ENCODE data around the gene ZBTB12. TPM values are rescaled to one million over a fixed set of nuclear protein-coding genes. Genes with fewer than 3 reads are reported as not detected.

Gene ZBTB12
- total and polyA plus RNA-seq, 9 of the 15 experiments (the other 6 are each of a cell fraction or from before 2014, with no cell fraction given): 0.03 to 12.4 (median 5.8) TPM; not detected in 1

GRCh38 chr6:31907158-31907813 is 5.4 kb upstream of the ZBTB12 start:
- Histone ChIP-seq H3K4me2 (ENCODE audit: insufficient read depth, low read length) (no peak overlapping the region), H2AFZ (ENCODE audit: low read depth, low read length) (no peak overlapping the region), H3K9ac (ENCODE audit: insufficient read depth in 1 of 2, low read depth in 2 of 2, low read length in 2 of 2) (no peak overlapping the region), H3K4me1 (replicated peaks in 1 of 2; ENCODE audit: control insufficient read depth in 2 of 2, insufficient read depth in 2 of 2, low read length in 2 of 2) (peaks cover 26 to 27% of the 10 kb centered on the region in 2 experiments), H3K4me3 (no peak overlapping the region), H3K79me2 (ENCODE audit: control insufficient read depth, insufficient read depth, low read length) (no peaks in the 10 kb centered on the region), H3K27ac (ENCODE audit: extremely low read depth, low read depth, low read length) (no peak overlapping the region), H3K9me3 (replicated peaks; ENCODE audit: control insufficient read depth, insufficient read depth, low read depth, low read length) (no peaks in the 10 kb centered on the region), H3K36me3 (ENCODE audit: control insufficient read depth, insufficient read depth, low read length) (no peaks in the 10 kb centered on the region), H3K9me1 (ENCODE audit: control insufficient read depth, insufficient read depth, low read length) (no peaks in the 10 kb centered on the region), H3K27me3 (ENCODE audit: control insufficient read depth in 2 of 2, insufficient read depth in 2 of 2, low read length in 2 of 2) (no peaks in the 10 kb centered on the region), H4K20me1 (replicated peaks; ENCODE audit: control insufficient read depth, insufficient read depth, low read length) (no peaks in the 10 kb centered on the region)
- 38% methylated on average over 6 of the region's 7 CpGs for WGBS (ENCODE audit: insufficient coverage, low coverage, missing lambda C conversion rate)
- BruUV-seq (replicated peaks): no TSS peak
- FAIRE-seq: peak; percentile 65
- intact Hi-C loops (cut with micrococcal nuclease) (loop anchor here (10.0 kb wide), 1 partner anchor 288 kb away; the partner anchor contains the start of genes GPSM3 and PBX2), in situ Hi-C loops (cut with MboI) (no loop called here)
- DNase-seq (ENCODE audit: extremely low read depth in 1 of 4, low spot score in 3 of 4): peak in 1 of 4 experiments; percentile 62
- CTCF ChIA-PET (ENCODE audit: low intra/inter-chr PET ratio): interaction anchor here (0.6 kb wide), 1 partner anchor 14 kb away, joined by 6 read pairs; no protein-coding TSS in a partner anchor
- peak; percentile 70 for ATAC-seq
- POLR2A ChIA-PET: interaction anchor here (0.6 to 1.6 kb wide), 6 partner anchors 9 to 176 kb away, joined by 3 to 7 read pairs (median 3); partner anchors contain the start of gene EHMT2
- TF ChIP-seq ZFP30 (CRISPR knock-in tag; IDR thresholded peaks at IDR 0.05; ENCODE audit: borderline replicate concordance): no peak
- TF ChIP-seq ZBTB33 (CRISPR knock-in tag; IDR thresholded peaks at IDR 0.05): 0 out of 2 replicates have a peak, but pooled peaks have one; percentile 47
- TF ChIP-seq ZNF121 (CRISPR knock-in tag; conservative IDR thresholded peaks at IDR 0.05): no peak
- peak; percentile 30; the same call in 1 of the 2 replicates for TF ChIP-seq KLF16 (IDR thresholded peaks at IDR 0.05)
- no peak for TF ChIP-seq BACH1 (tag; IDR thresholded peaks at IDR 0.05)
- no peak for TF ChIP-seq GATA2 (CRISPR knock-in tag; IDR thresholded peaks at IDR 0.05)
- no peak for TF ChIP-seq LARP7 (IDR thresholded peaks at IDR 0.05)
- TF ChIP-seq C11orf30 (IDR thresholded peaks at IDR 0.05; ENCODE audit: low read depth): peak; percentile 58; the same call in 1 of the 2 replicates
- TF ChIP-seq ZNF766 (CRISPR knock-in tag; conservative IDR thresholded peaks at IDR 0.05): peak; percentile 95
- no peak for TF ChIP-seq RREB1 (CRISPR knock-in tag; IDR thresholded peaks at IDR 0.05)
- 0 out of 2 replicates have a peak, but pooled peaks have one; percentile 30 for TF ChIP-seq ZBTB7A (IDR thresholded peaks at IDR 0.05; ENCODE audit: borderline replicate concordance, control insufficient read depth, low read depth, low read length)
- peak; percentile 65 for TF ChIP-seq ZNF316 (IDR thresholded peaks at IDR 0.05)
- no peak for TF ChIP-seq SREBF1 (IDR thresholded peaks at IDR 0.05; ENCODE audit: borderline replicate concordance, low read depth, low read length)
- no peak for TF ChIP-seq NFRKB (IDR thresholded peaks at IDR 0.05; ENCODE audit: low read depth)
- TF ChIP-seq ZNF561 (CRISPR knock-in tag; conservative IDR thresholded peaks at IDR 0.05): no peak
